Right lobe of liver (tissue), 6 donors: ENCODE measurements around the gene OGA. TPM values are rescaled to one million over a fixed set of nuclear protein-coding genes. Genes with fewer than 3 reads are reported as not detected.

Source experiments
- ATAC-seq, 4 donors: fragments of 200-7000 bp; cut with Tn5 transposase; one replicate each; pipeline ENCODE4 v1.9.1; 2020; ENCODE audit warnings: mild to moderate bottlenecking in 4 of 4, moderate library complexity in 4 of 4
- DNase-seq, 3 donors: peaks; one replicate each; pipeline ENCODE4 v3.0.0-alpha.2; 2020
- H3K27ac ChIP-seq, 3 donors: fragments of 200-600 bp; one replicate each; pipeline ENCODE4 v1.8.0; 2022
- H3K27me3 ChIP-seq, 2 donors: fragments of 200-600 bp; one replicate each; pipeline ENCODE4 v1.8.0; 2022
- H3K36me3 ChIP-seq, 4 donors: fragments of 200-600 bp; sonication (generic) in 1 of 4; one replicate each; pipeline versions ENCODE4 v1.5.1 to v1.8.0; 2017 to 2022; ENCODE audit warnings: control low read depth in 1 of 4
- H3K4me1 ChIP-seq, 4 donors: fragments of 200-600 bp; sonication (generic) in 1 of 4; one replicate each; pipeline versions ENCODE4 v1.5.1 to v1.8.0; 2017 to 2022; ENCODE audit warnings: control low read depth in 1 of 4
- H3K4me3 ChIP-seq, 3 donors: fragments of 200-600 bp; one replicate each; pipeline ENCODE4 v1.8.0; 2022
- H3K9me3 ChIP-seq, 4 donors: fragments of 200-600 bp; sonication (generic) in 1 of 4; one replicate each; pipeline versions ENCODE4 v1.5.1 to v1.8.0; 2017 to 2022; ENCODE audit warnings: control low read depth in 1 of 4
- POLR2A ChIP-seq: fragments of 450-650 bp; IDR thresholded peaks from one replicate; pipeline ENCODE4 v1.6.1; 2017; ENCODE audit warnings: antibody characterized with exemption, mild to moderate bottlenecking
- WGBS: methylation state at CpG from one replicate; pipeline ENCODE4 v1.1.6; 2018; ENCODE audit warnings: low coverage, low lambda C conversion rate; ENCODE audit not compliant: insufficient coverage; ENCODE audit errors: missing lambda C conversion rate; 5-methylcytosine and 5-hydroxymethylcytosine counted together
- intact Hi-C, 2 donors: fragments of 100-400 bp; cut with DNase I; formaldehyde crosslinking; loops; one replicate each; pipeline versions ENCODE4 v1.11.2 to v1.14.1; 2022
- total RNA-seq, 6 experiments: library from RNA; depleted of rRNA in 2 of 6; stranded (reverse); fragments of >200 nt in 2 of 6; fragmentation: NEBNext Ultra II Directional in 3 of 6; extraction: Animal tissue kit (Norgen Biotek cat#: 25700) in 3 of 6; gene quantifications; one replicate each; pipeline versions ENCODE4 v1.1.0 to v1.2.4, GENCODE V29; 2016 to 2023
- TF ChIP-seq, protein P1 (sequence below), 4 donors: fragments of 200-600 bp in 3 of 4; fragments of 450-650 bp in 1 of 4; IDR thresholded peaks; one replicate each; pipeline versions ENCODE4 v1.5.1 to v1.8.0; 2016 to 2022; ENCODE audit warnings: antibody characterized with exemption in 4 of 4, mild to moderate bottlenecking in 2 of 4
- donor health status: DM: no; HTN: yes; CAD: no.
- donor health status: DM: no; HTN: no; CAD: no.
- donor health status: DM: no; HTN: no; CAD: no.
- donor health status: DM: no; HTN: yes; CAD: no.
- donor health status: DM: no; HTN: yes; CAD: no.

The OGA gene
- total RNA-seq, 6 experiments from 2014 or later: 34.7 to 52.2 (median 36.7) TPM

- Histone ChIP-seq H3K4me1 (no peaks in the 10 kb centered on the region), H3K4me3 (no peak overlapping the region), H3K36me3 (no peaks in the 10 kb centered on the region), H3K27ac (no peak overlapping the region), H3K9me3 (no peaks in the 10 kb centered on the region), H3K27me3 (no peaks in the 10 kb centered on the region)
- DNase-seq (no peak), ATAC-seq (no peak)
- intact Hi-C loops: no loop called here
- WGBS: 73% methylated on average over 9 of the region's 9 CpGs
- no peak for TF ChIP-seq POLR2A
Observed at GRCh38 chr10:101745074-101745696, 73.1 kb downstream of the OGA start.

GRCh38 chr10:101744267-101744666 lies 74.0 kb downstream of the OGA start:
- WGBS: 68% methylated on average over 3 of the region's 3 CpGs
- no peak for DNase-seq
- H3K9me3 ChIP-seq: no peaks in the 10 kb centered on the region
- H3K27me3 ChIP-seq: no peaks in the 10 kb centered on the region
- intact Hi-C loops: no loop called here
- H3K4me3 ChIP-seq: no peak overlapping the region
- TF ChIP-seq, protein P1, sequence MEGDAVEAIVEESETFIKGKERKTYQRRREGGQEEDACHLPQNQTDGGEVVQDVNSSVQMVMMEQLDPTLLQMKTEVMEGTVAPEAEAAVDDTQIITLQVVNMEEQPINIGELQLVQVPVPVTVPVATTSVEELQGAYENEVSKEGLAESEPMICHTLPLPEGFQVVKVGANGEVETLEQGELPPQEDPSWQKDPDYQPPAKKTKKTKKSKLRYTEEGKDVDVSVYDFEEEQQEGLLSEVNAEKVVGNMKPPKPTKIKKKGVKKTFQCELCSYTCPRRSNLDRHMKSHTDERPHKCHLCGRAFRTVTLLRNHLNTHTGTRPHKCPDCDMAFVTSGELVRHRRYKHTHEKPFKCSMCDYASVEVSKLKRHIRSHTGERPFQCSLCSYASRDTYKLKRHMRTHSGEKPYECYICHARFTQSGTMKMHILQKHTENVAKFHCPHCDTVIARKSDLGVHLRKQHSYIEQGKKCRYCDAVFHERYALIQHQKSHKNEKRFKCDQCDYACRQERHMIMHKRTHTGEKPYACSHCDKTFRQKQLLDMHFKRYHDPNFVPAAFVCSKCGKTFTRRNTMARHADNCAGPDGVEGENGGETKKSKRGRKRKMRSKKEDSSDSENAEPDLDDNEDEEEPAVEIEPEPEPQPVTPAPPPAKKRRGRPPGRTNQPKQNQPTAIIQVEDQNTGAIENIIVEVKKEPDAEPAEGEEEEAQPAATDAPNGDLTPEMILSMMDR (IDR thresholded peaks at IDR 0.05): no peak
- TF ChIP-seq POLR2A: no peak
- ATAC-seq: no peak
- H3K27ac ChIP-seq: no peak overlapping the region
- no peaks in the 10 kb centered on the region for H3K4me1 ChIP-seq
- H3K36me3 ChIP-seq: no peaks in the 10 kb centered on the region

- ATAC-seq (no peak), DNase-seq (no peak)
- H3K4me1 ChIP-seq: no peaks in the 10 kb centered on the region
- H3K27ac ChIP-seq: no peak overlapping the region
- intact Hi-C loops: no loop called here
- no peaks in the 10 kb centered on the region for H3K9me3 ChIP-seq
- TF ChIP-seq POLR2A: no peak
- TF ChIP-seq, protein P1 (IDR thresholded peaks at IDR 0.05): no peak
- no peaks in the 10 kb centered on the region for H3K36me3 ChIP-seq
- H3K4me3 ChIP-seq: no peak overlapping the region
- 50% methylated on average over 2 of the region's 2 CpGs for WGBS
- no peaks in the 10 kb centered on the region for H3K27me3 ChIP-seq
Observed at GRCh38 chr10:101741938-101742337, 76.3 kb downstream of the OGA start.

GRCh38 chr10:101736666-101737065 lies 81.6 kb downstream of the OGA start:
- Histone ChIP-seq H3K36me3 (no peaks in the 10 kb centered on the region), H3K9me3 (no peaks in the 10 kb centered on the region), H3K4me1 (no peaks in the 10 kb centered on the region), H3K4me3 (no peak overlapping the region), H3K27me3 (no peaks in the 10 kb centered on the region), H3K27ac (no peak overlapping the region)
- 66% methylated on average over 3 of the region's 3 CpGs for WGBS
- ATAC-seq (no peak), DNase-seq (no peak)
- TF ChIP-seq POLR2A: no peak
- TF ChIP-seq, protein P1 (IDR thresholded peaks at IDR 0.05): no peak
- intact Hi-C loops: no loop called here

Other genes starting within 250 kb of the OGA start
- 10 to 100 TPM in 4 of 6 experiments, 1 to 10 TPM in 2; 8.4 to 15.5 (median 13.2) TPM for gene POLL, start 230.2 kb downstream of the OGA start, total RNA-seq
- 1 to 10 TPM; 2.2 to 4.3 (median 3.5) TPM for gene DPCD, start 230.1 kb downstream of the OGA start, total RNA-seq
- gene FBXW4, start 123.3 kb downstream of the OGA start, total RNA-seq: 10 to 100 TPM; 15.1 to 29.5 (median 25.6) TPM
- gene FGF8, start 42.3 kb downstream of the OGA start, total RNA-seq: not detected
- gene NPM3, start 35.0 kb downstream of the OGA start, total RNA-seq: 10 to 100 TPM in 3 of 6 experiments, 1 to 10 TPM in 3; 4.7 to 31.8 (median 8.6) TPM
- gene KCNIP2, start 25.4 kb upstream of the OGA start, total RNA-seq: 1 to 10 TPM in 5 of 6 experiments, under 1 TPM in 1; 0.53 to 1.9 (median 1.1) TPM
- 10 to 100 TPM in 4 of 6 experiments, 1 to 10 TPM in 2; 8.5 to 13.4 (median 11.6) TPM for gene ARMH3, start 237.7 kb upstream of the OGA start, total RNA-seq
- 10 to 100 TPM in 2 of 6 experiments, 1 to 10 TPM in 4; 6.6 to 11.7 (median 8.4) TPM for gene HPS6, start 246.9 kb upstream of the OGA start, total RNA-seq